HEK293T (cell line): ENCODE measurements around the gene TSPAN4.

Experiments
- ARNT ChIP-seq: fragments of 450-650 bp; IDR thresholded peaks from 2 replicates; pipeline ENCODE4 v1.6.1; 2017; ENCODE audit warnings: mild to moderate bottlenecking
- BHLHE40 ChIP-seq: fragments of 450-650 bp; IDR thresholded peaks from 2 replicates; pipeline ENCODE4 v1.6.1; 2016; ENCODE audit warnings: mild to moderate bottlenecking, moderate library complexity, borderline replicate concordance
- CTBP1 ChIP-seq: fragments of 450-650 bp; IDR thresholded peaks from 2 replicates; pipeline ENCODE4 v1.6.1; 2016; ENCODE audit warnings: borderline replicate concordance
- FOXK2 ChIP-seq: fragments of 450-650 bp; IDR thresholded peaks from 2 replicates; pipeline ENCODE4 v1.6.1; 2016; ENCODE audit warnings: mild to moderate bottlenecking
- FOXM1 ChIP-seq: fragments of 450-650 bp; IDR thresholded peaks from 2 replicates; pipeline ENCODE4 v1.6.1; 2017; ENCODE audit warnings: mild to moderate bottlenecking, borderline replicate concordance
- HDGF ChIP-seq: fragments of 450-650 bp; IDR thresholded peaks from 2 replicates; pipeline ENCODE4 v1.6.1; 2017; ENCODE audit warnings: antibody characterized with exemption, borderline replicate concordance
- L3MBTL2 ChIP-seq: fragments of 450-650 bp; conservative IDR thresholded peaks from 2 replicates; pipeline ENCODE4 v1.6.1; 2016; ENCODE audit warnings: mild to moderate bottlenecking
- NFRKB ChIP-seq: fragments of 450-650 bp; IDR thresholded peaks from 2 replicates; pipeline ENCODE4 v1.6.1; 2016; ENCODE audit warnings: mild to moderate bottlenecking, moderate library complexity
- SP1 ChIP-seq: fragments of 450-650 bp; IDR thresholded peaks from 2 replicates; pipeline ENCODE4 v1.6.1; 2017
- SUZ12 ChIP-seq: fragments of 450-650 bp; IDR thresholded peaks from 2 replicates; pipeline ENCODE4 v1.6.1; 2016; ENCODE audit warnings: mild to moderate bottlenecking
- TARDBP ChIP-seq: fragments of 450-650 bp; IDR thresholded peaks from 2 replicates; pipeline ENCODE4 v1.6.1; 2016
- ZNF384 ChIP-seq: fragments of 450-650 bp; IDR thresholded peaks from 2 replicates; pipeline ENCODE4 v1.6.1; 2016
- TF ChIP-seq, protein P1 (sequence below): fragments of 450-650 bp; IDR thresholded peaks from 2 replicates; pipeline ENCODE4 v1.6.1; 2016

DNA sequence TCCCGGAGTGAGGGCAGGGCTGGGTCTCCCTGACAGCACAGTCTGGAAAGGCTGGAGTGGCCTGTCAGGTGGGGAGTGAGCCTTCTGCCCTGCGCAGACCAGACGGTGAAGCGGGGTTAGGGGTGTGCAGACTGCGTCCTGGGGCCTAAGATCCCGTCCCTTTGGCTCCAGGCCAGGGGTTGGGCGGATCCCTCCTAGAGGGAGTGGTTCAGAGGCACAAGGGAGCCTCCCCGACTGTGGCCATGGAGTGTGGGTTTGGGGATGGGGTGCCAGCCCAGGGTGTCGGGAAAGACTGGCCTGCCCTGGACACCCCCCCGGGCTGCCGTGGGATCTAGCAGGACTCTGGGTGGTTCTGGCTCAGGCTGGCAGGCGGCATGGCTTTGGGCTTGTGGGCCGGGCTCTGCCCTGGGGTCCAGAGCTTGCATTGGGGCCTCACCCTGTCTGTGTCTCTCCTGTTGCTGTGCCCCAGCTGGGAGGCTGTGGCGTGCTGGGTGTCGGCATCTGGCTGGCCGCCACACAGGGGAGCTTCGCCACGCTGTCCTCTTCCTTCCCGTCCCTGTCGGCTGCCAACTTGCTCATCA is 19.5 kb downstream of the TSPAN4 start:
- TF ChIP-seq BHLHE40 (no peak), SP1 (no peak), FOXM1 (no peak), CTBP1 (no peak), HDGF (no peak), FOXK2 (no peak), TARDBP (no peak), NFRKB (no peak), ARNT (no peak), SUZ12 (no peak), L3MBTL2 (no peak), ZNF384 (no peak)
- TF ChIP-seq, protein P1, sequence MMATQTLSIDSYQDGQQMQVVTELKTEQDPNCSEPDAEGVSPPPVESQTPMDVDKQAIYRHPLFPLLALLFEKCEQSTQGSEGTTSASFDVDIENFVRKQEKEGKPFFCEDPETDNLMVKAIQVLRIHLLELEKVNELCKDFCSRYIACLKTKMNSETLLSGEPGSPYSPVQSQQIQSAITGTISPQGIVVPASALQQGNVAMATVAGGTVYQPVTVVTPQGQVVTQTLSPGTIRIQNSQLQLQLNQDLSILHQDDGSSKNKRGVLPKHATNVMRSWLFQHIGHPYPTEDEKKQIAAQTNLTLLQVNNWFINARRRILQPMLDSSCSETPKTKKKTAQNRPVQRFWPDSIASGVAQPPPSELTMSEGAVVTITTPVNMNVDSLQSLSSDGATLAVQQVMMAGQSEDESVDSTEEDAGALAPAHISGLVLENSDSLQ: no peak
